GM19035 (cell line): ENCODE results near the gene CSNK1A1.
"Not testable (repeated sequence)": the region's sequence is repeated elsewhere in the genome, so short reads cannot be mapped to it uniquely, and the experiment has no call there.

ENCODE experiments used
- ATAC-seq: cut with Tn5 transposase; IDR thresholded peaks from one replicate; pipeline ENCODE4 v1.9.1; 2021; ENCODE audit not compliant: unreplicated experiment

Gene CSNK1A1

GRCh38 chr5:149492781-149493180 lies 58.5 kb downstream of the CSNK1A1 start:
- no peak for ATAC-seq

GRCh38 chr5:149490599-149491485 lies 60.4 kb downstream of the CSNK1A1 start:
- ATAC-seq = no peak

- ATAC-seq = no peak
Observed at GRCh38 chr5:149489605-149490037, 61.6 kb downstream of the CSNK1A1 start.

- no peak for ATAC-seq
Observed at GRCh38 chr5:149488645-149489306, 62.5 kb downstream of the CSNK1A1 start.

GRCh38 chr5:149487672-149488071 lies 63.6 kb downstream of the CSNK1A1 start:
- ATAC-seq = no peak

GRCh38 chr5:149486726-149487635 lies 64.3 kb downstream of the CSNK1A1 start:
- no peak for ATAC-seq

GRCh38 chr5:149485655-149486615 lies 65.3 kb downstream of the CSNK1A1 start:
- ATAC-seq = no peak

- no peak for ATAC-seq
Observed at GRCh38 chr5:149481485-149481884, 69.8 kb downstream of the CSNK1A1 start.

GRCh38 chr5:149478761-149479160 lies 72.5 kb downstream of the CSNK1A1 start:
- ATAC-seq = no peak

- ATAC-seq = no peak
Observed at GRCh38 chr5:149475777-149476176, 75.5 kb downstream of the CSNK1A1 start.

- ATAC-seq = no peak
Observed at GRCh38 chr5:149474198-149474597, 77.0 kb downstream of the CSNK1A1 start.

- no peak for ATAC-seq
Observed at GRCh38 chr5:149473441-149473840, 77.8 kb downstream of the CSNK1A1 start.

- no peak for ATAC-seq
Observed at GRCh38 chr5:149472399-149472798, 78.8 kb downstream of the CSNK1A1 start.

GRCh38 chr5:149471406-149472183 lies 79.6 kb downstream of the CSNK1A1 start:
- ATAC-seq = no peak

- no peak for ATAC-seq
Observed at GRCh38 chr5:149470942-149471341, 80.3 kb downstream of the CSNK1A1 start.

- no peak for ATAC-seq
Observed at GRCh38 chr5:149466457-149466972, 84.7 kb downstream of the CSNK1A1 start.

- no peak for ATAC-seq
Observed at GRCh38 chr5:149464796-149465489, 86.3 kb downstream of the CSNK1A1 start.

- ATAC-seq = not testable (repeated sequence)
Observed at GRCh38 chr5:149461907-149462306, 89.3 kb downstream of the CSNK1A1 start.
